Hepatic stellate cell (primary cell): ENCODE results near the gene ZIC3.

ENCODE experiments used
- DNase-seq: peaks from one replicate; pipeline ENCODE4 v3.0.0; 2011; ENCODE audit warnings: low spot score

ZIC3 gene

DNA sequence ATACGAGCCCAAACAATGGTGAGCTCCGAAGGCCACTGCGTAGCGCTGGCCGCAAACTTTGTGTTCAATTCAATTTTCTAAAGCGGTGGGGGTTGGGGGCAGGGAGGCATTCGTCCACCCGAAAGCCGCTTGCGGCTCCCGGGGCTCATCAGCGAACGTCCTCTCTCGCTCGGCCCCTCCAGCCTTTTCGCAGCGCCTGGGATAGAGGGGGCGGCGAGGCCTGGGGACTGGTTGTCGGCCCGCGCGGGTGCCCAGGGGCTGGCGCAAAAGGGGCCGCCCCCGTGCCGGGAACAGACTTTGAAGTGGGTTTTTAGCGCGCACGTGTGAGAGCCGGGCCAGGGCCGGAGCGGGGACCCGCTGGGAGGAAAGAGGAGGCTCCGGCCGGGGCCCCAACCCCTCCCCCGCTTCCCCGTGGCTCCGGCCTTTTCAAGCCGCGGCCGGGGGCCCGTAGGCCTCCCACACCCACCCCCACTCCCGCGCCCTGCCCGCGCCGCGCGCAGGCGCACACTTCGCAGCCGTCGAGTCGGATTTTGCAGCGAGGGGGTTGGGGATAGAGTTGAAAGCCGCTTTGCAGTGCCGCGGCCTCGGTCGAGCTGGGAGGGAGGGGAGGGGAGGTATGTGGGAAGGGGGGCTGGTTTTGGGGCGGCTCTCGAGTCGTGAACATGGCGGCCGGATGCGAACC is 8.3 kb downstream of the ZIC3 start:
- no peak for DNase-seq

DNA sequence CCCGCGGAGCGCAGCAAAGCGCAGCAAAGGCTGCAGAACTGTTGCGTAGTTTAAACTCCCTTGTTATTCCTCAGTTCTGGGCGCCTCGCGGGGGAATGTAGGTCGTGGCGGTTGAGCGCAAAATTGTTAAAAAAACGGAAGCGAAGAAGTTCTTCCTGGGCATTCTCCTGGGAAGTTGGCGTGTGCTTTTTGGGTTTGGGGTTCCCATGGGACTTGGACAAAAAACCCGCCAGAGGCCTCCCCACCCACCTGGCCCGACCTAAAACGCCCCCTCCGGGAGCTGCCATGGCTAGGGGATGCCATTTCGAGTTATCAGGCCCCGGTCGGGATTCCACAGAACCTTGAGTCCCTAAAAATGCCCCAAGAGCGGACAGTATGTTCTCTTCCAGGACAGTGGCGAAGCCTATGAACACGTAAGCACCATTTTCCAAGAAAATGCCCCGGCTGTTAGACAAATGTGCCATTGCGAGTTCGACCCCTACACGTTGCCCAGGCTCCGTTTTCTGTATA is 8.9 kb downstream of the ZIC3 start:
- no peak for DNase-seq

DNA sequence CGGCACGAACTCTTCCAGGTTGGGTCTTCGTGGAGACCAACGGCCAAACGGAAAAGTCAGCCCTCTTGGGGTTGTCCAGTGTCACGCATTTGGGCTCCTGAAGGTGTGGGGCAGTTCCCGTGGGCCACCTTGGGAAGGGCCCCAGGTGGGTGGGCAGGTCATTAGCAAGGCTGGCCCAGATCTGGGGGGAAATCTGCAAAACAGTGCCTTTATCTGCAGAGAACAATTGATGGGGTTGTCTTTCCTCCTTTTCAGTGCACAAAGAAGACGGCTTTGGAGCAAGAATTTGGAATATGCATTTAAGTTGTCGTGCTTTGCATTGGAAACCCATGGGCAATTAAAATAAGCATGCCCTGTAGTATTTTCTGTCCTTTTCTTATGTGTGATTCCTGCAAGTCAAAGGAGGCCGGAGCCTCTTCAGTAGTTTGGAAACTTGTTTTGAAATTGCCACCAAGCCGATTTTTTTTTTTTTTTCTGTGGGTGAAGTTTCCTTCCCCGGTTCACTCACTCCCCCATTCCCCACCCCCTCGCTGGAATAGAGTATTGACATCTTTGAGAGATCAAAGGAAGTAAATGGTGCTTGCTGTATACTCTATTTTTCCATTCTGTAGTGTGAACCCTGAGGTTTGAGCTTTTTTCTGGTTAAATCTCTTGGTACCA is 9.8 kb downstream of the ZIC3 start:
- no peak for DNase-seq

DNA sequence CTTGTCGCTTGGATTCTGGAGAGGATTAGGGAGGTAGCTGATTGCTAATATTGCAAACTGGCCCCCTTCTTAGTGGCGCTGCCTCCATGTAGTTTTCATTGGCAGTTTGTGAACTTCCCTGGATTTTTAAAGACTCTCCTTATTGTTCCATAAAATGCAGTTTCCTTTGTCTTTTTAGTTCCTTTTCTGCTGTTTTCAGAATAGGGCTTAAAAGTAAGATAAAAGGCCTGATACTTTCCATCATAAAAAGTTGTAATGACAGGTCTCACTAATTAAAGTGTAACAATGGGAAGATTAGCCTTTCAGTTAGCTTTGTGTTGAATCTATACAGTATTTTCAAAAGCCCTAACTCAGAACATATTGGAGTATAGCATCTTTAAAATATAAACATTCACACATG is 21.2 kb downstream of the ZIC3 start:
- no peak for DNase-seq

DNA sequence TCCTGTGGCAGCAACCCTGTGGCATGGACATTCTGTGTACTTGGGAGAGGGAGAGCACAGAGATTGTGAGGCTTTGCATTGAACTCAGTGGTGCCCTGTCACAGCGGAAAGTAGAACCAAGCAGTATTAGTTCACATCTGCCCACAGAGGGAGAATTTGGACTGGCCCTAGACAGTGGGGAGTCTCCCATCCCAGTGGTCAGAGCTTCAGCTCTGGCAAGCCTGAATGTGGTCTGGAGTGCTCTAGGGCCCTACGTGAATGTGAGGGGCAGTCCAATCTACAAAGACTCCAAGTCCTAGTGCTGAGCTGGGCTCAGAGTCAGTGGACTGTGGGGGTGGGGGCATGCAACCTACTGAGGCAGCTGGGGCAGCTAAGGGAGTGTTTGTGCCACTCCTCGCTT is 34.8 kb downstream of the ZIC3 start:
- DNase-seq: no peak
